Measurements from ENCODE around the gene LAX1.

GRCh38 chr1:203799157-203799556 lies 34.2 kb downstream of the LAX1 start:
- TF ChIP-seq POLR2A (IDR thresholded peaks at IDR 0.05; ENCODE audit: low read length), result no peak
- TF ChIP-seq CTCF (IDR thresholded peaks at IDR 0.05), result no peak
- TF ChIP-seq ESRRA (IDR thresholded peaks at IDR 0.05; ENCODE audit: borderline replicate concordance, low read length), result no peak
- TF ChIP-seq MAZ (IDR thresholded peaks at IDR 0.05; ENCODE audit: borderline replicate concordance, low read depth, low read length), result no peak
